Measurements from ENCODE around the gene CLEC10A.
"Not testable (repeated sequence)": the region's sequence is repeated elsewhere in the genome, so short reads cannot be mapped to it uniquely, and the experiment has no call there.

The CLEC10A gene, protein sequence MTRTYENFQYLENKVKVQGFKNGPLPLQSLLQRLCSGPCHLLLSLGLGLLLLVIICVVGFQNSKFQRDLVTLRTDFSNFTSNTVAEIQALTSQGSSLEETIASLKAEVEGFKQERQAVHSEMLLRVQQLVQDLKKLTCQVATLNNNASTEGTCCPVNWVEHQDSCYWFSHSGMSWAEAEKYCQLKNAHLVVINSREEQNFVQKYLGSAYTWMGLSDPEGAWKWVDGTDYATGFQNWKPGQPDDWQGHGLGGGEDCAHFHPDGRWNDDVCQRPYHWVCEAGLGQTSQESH

DNA sequence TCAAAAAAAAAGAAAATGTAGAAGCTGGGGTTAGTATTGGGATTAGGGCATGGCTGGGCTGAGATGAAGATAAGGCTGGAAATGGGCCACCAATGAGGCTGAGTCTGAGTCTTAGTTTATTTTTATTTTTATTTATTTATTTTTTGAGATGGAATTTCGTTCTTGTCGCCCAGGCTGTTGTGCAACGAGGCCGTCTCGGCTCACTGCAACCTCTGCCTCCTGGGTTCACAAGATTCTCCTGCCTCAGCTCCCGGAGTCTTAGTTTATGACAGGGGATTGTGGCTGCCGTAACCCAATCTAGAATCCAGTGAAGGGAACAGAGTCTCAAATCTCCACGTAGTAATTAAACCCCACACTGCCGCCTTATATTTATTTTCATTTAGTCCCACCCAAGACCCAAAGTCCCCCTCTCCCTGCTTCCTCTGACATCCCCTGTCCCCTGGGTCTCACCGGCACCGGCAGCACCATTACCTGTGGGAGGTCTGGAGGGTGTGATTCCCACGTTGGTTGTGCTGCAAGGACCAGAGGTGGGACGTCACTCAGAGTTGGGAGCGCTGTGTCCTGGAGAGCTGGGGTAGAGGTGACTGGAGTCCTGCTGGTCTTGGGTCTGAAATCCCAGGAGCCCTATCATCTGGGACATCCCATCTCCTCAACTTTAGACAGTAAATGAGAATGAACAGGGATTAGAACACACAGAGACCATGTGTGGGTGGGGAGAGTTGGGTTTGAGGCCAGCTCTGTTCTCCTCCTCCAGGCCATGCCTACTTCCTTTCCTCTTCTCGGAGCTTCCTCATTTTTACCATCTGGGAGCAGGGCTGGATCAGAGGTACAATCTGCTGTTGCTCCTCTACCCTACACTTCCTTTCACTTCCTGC is at the start of gene CLEC10A:
CLEC10A (minus strand) TSS at position 671 of the 875 bp plus-strand sequence. CDS start 1,439 bp downstream, outside the sequence.
- no peak for DNase-seq

DNA sequence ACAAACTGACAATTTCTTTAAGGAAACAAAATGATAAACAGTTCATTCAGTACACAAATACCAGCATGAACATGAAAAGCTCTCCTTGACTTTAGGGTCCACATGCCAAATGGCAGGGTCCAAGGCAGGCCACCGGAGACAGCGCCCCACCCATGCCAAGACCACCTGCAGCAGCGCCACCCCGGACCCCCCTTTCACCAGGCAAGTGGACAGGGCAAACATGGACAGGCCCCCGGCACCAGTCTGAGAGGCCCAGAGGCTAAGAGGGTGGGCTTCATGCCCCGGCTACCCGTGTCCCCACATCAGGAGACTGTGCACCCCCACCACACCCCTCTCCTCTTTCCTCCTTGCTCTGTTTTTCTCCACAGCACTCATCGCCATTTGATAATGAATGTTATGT is 49.3 kb upstream of the CLEC10A start:
- DNase-seq, result no peak

DNA sequence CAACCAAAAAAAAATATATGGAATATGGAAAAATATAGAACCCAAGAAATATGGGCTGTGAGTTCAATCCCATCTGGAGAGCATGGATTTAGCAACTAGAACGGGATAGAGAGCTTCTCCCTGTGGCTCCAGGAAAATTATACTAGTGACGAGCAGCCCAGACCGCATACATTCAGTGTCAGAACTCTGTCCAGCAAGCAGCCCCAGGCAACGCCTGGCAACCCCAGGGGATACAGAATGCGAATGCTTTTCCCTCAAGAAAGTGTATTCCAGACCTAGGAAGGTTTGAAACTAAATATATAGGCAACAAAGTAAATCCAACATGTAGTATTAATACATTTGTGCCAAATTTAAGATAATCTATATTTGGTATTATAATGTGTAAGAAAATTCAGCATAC is 48.1 kb upstream of the CLEC10A start:
- DNase-seq, result no peak

DNA sequence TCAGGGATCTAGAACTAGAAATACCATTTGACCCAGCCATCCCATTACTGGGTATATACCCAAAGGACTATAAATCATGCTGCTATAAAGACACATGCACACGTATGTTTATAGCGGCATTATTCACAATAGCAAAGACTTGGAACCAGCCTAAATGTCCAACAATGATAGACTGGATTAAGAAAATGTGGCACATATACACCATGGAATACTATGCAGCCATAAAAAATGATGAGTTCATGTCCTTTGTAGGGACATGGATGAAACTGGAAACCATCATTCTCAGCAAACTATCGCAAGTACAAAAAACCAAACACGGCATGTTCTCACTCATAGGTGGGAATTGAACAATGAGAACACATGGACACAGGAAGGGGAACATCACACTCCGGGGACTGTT is 47.5 kb upstream of the CLEC10A start:
- not testable (repeated sequence) for DNase-seq

DNA sequence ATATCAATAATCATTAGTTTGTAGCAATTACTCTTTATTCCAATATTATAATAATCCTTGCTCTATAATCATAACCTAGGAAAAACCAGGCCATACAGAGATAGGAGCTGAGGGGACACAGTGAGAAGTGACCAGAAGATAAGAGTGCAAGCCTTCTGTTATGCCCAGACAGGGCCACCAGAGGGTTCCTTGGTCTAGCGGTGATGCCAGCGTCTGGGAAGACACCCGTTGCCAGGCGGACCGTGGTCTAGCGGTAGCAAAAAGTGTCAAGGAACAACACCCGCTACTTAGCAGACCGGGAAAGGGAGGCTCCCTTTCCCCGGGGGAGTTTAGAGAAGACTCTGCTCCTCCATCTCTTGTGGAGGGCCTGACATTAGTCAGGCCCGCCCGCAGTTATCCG is 46.3 kb upstream of the CLEC10A start:
- DNase-seq, result not testable (repeated sequence)

DNA sequence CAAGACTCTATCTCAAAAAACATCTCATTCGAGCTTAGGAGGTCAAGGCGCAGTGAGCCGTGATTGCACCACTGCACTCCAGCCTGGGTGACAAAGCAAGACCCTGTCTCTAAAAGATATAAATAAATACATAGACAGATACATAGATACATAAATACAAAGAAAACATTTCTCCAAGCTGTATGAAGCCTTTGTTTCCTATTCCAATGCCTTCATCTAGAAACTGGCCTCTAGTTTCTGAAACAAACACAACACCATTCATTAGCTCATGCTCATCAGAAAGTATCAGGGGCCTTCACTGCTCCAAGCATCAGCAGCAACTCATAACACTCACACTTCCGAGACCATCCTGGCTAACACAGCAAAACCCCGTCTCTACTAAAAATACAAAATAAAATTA is 44.9 kb upstream of the CLEC10A start:
- DNase-seq, result no peak

DNA sequence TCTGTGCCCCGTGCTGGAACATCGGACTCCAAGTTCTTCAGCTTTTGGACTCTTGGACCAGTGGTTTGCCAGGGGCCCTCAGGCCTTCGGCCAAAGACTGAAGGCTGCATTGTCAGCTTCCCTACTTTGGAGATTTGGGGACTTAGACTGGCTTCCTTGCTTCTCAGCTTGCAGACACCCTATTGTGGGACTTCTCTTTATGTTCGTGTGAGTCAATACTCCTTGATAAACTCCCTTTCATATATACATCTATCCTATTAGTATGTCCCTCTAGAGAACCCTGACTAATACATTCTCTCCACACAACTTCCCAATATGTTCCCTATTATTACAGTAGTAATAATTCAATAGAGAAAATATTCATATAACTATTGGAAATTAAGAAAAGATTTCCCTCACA is 43.8 kb upstream of the CLEC10A start:
- no peak for DNase-seq

DNA sequence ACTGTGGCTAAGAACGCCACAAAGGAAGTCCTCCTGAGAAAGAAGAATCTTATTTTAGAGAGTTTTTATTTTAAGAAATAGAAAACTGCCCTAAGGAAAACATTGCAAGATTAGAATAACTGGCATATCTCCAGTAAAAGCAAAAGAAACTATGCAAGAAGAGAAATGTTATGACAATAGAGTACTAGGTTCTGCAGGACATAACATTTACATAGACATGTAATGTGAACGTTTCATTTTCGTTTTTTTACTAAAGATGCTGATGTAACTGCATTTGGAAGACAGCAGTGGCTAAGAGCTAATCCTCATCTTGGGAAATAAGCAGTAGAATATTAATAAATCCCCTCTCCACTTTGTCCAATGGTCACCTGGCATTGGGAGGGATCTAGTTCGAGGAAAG is 42.3 kb upstream of the CLEC10A start:
- DNase-seq, result no peak

DNA sequence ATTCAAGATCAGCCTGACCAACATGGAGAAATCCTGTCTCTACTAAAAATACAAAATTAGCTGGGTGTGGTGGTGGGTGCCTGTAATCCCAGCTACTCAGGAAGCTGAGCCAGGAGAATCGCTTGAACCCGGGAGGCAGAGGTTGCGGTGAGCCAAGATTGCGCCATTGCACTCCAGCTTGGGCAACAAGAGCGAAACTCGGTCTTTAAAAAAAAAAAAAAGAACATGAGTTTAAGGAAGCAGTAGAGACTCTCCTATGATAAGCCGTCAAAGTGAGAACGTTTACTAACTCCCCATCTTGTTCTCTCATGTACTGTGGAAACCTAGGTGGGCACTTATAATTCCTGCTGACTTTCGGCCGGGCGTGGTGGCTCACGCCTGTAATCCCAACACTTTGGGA is 40.6 kb upstream of the CLEC10A start:
- DNase-seq, result not testable (repeated sequence)

DNA sequence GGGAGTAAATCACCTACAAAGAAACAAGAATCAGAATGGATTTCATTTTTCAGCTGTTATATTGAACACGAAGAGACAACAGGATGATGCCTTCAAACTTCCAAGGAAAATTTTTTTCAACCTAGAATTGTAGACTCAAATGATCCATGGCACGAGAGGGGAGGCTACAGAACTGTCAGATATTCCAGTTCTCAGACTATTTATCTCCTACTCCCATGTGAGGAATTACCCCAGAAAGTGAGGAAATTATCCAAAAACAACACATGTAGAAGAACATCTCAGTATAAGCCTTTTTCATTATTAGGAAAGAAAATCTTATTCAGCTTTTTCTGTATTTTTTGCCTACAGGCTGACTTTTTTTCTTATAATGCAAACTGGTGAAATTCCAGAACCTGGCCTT is 40.1 kb upstream of the CLEC10A start:
- no peak for DNase-seq

DNA sequence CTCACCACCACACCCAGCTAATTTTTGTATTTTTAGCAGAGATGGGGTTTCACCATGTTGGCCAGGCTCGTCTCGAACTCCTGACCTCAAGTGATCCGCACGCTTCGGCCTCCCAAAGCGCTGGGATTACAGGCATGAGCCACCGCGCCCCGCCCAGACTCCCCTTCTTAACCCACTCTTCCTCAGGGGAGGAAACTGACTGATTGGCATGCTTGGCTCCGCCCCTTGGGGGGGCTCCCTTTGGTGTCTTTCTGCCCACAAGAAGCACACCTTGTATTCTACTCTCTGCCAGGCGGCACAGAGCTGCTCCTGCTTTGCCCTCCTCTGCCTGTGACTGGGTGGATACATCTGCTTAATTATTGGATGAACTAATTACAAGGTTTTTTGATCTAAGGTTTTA is 39.3 kb upstream of the CLEC10A start:
- DNase-seq, result no peak

DNA sequence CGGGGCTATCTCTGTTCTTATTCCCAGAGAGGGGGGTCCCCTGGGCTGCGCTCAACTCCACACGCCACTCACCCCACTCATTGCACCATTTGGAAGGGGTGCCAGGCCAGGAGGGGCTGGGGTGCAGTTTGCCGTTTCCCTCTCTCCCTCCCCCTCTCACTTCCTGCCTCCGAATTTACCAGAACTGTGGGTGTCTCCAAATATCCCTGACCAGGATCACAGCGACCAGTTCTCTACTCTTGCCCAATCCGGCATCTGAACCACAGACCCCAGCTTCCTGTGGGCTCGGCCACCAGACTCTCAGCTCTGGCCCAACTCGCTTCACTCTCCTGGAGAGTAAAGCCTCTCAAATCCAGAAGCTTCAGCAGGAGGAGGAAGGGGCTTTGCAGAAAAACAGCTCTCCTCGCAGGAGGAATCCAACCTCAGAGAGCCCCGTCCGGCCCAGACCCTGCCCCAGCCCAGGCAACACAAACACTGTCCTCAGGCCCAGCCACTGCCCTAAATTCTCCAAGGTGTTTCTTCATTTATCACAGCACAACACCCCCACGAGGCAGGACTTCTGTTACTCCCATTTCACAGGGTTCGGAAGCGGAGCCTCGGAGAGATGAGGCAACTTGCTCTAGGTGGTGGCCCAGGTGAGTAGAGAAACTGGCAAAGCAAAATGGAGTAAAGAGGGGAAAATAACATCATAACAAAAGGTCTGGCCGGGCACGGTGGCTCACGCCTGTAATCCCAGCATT is 35.0 kb upstream of the CLEC10A start:
- no peak for DNase-seq

DNA sequence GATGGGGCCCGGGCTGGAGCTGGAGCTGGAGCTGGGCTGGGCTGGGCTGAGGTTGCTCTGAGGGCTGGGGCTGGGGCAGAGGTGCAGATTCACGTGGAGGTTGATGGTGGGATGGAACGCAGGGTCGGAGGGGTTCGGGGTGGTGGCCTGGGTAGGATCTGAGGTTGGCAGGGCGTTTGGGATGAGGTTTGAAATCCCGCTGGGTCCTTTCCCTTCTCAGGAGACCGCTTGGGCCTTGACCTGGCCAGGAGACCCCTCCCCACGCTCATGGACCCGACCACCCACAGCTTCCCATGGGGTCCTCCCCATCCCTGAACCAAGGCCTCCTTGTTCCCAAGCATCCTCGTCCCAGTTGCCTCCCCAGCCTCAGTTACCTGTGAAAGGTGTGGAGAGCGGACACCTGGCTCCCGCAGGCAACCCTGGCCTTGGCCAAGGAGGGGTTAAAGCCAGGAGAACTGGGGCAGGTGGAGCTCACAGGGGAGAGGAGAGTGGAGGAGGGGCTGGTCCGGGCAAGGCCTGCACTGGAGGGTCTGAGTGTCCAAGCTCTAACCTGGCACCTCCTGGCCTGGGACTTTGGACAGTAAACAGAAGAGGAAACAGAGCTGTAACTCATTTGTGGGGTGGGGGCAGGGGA is 34.3 kb upstream of the CLEC10A start, which contains the start of gene ASGR2:
ASGR2 (minus strand) TSS at position 582 of the 634 bp plus-strand sequence. CDS start 582 bp downstream, outside the sequence.
- no peak for DNase-seq

DNA sequence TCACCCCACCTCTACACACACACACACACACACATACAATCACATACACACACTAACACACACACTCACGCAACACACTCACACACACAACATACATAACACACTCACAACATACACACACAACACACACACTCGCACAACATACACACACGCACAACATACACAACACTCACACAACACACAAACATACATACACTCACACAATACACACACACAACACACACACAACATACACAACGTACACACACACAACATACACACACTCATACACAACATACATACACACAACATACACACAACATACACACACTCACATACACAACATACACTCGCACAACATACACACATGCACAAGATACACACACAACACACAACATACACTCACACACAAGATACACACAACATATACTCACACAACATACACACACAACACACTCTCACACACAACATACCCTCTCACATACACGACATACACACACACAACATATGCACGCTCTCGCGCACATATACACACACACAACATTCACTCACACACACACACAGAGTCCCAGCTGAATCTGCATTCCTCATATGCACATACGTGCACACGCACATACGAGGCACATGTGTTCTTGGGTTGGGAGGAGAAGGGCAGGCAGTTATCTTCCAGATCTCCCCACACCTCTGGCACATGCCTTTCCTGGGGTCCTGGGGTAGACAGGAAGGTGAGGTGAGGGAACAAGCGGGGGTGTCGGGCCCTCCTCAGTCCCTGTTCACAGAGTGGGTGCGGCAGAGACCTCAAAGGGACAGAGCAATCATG is 33.4 kb upstream of the CLEC10A start:
- no peak for DNase-seq

DNA sequence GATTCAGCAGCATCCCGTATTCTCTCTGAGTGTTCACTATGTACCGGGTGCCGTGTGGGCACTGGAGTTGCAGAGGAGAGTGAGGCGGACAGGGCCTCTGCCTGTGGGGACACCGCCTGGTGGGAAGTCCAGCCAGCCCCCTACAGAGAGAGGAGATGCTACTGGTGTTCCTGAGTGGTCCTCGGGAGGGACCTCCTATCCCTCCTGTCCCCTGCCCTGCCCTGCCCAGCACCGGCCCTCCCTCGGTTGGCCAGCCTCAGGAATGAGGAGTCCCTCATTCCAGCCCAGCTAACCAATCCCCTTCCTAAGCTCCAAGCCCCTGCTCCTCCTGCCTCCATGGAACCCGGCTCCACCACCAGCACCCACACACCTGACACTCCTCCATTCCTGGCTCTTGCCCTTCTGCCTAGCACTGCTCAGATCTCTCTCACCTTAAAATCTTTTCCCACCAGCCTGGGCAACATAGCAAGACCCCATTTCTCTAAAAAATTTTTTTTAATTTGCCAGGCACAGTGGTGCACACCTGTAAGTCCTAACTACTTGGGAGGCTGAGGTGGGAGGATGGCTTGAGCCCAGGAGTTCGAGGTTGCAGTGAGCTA is 32.6 kb upstream of the CLEC10A start:
- DNase-seq, result no peak

DNA sequence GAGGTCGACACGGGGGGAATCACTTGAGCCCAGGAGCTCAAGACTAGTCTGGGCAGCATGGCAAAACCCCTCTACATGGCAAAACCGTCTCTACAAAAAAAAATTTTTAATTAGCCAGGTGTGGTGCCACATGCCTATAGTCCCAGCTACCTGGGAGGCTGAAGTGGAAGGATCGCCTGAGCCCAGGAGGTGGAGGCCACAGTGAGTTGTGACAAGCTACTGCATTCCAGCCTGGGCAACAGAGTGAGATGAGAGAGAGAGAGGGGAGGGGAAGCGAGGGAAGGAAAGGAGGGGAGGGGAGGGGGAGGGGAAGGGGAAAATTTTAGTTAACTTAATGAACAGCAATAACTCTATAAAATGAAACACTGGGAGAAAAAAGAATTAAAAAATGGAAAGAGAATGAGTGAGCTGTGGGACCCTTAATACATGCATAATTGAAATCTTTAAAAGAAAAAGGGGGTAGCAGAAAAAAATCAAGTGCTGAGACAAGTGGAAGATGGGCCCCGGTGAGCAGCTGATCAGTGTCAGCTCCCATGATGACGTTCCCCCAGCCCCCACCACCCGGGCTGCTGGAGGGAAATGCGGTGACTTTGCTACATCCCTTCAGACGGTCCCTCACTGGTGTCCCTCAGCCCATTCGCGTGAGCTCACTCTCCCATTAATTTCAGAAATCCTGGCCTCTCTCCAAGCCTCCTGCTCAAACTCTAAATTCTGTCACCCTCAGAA is 31.9 kb upstream of the CLEC10A start:
- DNase-seq, result no peak

DNA sequence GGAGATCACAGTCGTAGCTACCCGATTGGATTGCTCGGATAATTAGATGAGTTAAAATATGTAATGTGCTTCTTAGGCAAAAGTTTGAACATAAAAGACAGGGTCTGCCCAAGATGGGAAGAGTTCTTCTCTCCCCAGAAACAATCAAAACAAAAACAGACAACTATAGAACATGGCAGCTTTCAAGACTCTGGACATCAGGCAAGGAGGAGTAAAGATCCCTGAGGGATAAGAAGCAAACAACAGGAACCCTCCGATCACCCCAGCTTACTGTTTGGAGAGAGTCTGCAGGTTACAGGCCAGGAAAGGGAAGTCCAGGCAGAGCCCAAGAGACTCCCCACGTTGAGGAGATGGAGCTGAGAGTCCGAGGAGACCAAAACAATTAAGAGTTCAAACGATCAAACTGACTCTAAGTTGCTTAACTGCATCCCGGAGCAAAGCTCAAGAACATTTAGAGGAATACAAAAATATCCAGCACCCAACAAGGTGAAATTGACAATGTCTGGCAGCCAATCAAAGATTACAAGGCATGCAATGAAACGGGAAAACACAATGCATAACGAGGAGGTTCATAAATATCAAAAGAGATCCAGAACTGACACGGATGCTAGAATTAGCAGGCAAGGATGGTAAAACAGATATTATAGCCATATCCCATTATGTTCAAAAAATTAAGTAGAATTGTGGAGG is 30.7 kb upstream of the CLEC10A start:
- DNase-seq, result no peak

DNA sequence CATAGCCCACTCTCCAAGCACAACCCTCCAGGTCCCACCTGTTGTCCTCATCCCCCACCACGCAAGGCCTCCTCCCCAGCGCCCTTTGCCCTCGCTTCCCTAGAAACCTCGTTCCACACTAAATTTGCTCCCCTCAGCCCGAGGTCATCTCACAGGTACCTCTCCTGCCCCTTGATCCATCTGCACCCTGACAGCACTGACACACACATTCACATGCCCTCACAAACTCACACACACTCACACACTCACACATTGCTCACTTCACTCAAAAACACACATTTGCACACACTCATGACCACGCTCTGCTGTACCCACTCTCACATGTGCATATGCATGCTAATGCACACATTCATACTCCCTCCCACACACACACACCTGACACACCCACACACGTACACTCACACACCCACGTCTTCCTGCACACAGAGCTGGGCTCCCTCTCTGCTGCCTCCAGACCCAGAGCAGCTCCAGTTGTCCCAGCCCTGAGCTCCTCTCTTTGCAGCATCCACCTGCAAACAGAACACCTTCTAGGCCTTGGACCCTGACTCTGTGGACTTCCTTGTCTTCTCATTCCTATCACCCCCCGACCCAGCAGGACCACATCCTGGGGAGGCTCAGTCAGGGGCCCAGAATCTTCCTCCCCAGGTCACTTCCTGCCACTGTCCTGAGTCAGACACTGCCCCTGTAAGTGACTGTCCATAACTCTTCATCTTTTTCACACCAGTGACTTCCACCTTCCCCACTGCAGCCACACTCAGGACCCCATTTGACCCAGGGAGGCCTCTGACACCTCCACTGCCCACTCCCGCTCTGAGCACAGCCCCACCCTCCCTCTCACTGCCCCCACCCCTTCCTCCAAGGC is 29.6 kb upstream of the CLEC10A start:
- DNase-seq, result no peak

DNA sequence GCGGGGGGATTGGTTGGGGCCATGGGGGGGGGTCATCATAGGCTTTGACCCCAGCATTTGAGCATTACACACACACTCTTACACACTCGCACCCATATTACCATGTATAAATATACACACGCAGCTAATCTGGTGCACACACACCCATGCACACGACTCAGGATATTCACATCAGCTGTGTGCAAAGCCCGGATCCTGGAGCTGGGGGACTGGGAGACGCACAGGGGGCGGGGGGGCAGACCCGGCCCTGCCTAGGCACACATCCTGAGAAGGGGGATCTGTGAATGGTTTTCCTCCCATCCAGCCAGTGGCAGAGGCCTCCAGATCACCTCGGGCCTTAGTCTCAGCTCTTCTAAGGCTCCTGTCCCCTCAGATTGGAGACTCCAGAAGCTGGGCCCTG is 28.9 kb upstream of the CLEC10A start:
- no peak for DNase-seq

All from right hindlimb (tissue), 1 donor.